Measurements from ENCODE around the gene NF2. TPM values are rescaled to one million over a fixed set of nuclear protein-coding genes. Genes with fewer than 3 reads are reported as not detected.

NF2 gene
- total and polyA plus RNA-seq, 12 donors, result 12.2 to 67.4 (median 45.5) TPM

DNA sequence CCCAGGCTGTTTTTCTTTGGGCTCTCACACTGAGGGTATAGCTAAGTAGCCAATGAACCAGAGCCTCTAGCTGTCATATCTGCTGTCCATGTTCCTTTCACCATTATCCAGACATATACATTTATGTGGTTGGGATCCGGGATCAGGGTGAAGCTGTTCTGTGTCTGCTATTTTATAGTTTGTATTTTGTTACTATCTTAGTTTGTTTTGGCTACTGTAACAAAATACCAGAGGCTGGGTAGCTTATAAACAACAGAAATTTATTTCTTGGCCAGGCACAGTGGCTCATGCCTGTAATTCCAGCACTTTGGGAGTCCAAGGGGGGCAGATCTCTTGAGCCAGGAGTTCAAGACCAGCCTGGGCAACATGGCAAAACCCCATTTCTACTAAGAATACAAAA lies 75.9 kb downstream of the NF2 start:
- no peak for DNase-seq
- Histone ChIP-seq H3K27me3 (no peaks in the 10 kb centered on the region), H3K9me3 (replicated peaks in 1 of 3) (no peaks in the 10 kb centered on the region), H3K36me3 (replicated peaks in 1 of 2) (peaks cover 0 to 82% of the 10 kb centered on the region in 2 donors), H3K27ac (no peak overlapping the region), H3K4me3 (no peak overlapping the region), H3K4me1 (replicated peaks in 1 of 2) (no peaks in the 10 kb centered on the region)
- TF ChIP-seq CTCF (IDR thresholded peaks at IDR 0.05) (no peak), POLR2A (IDR thresholded peaks at IDR 0.05) (no peak)
- intact Hi-C loops (cut with DNase I), result no loop called here
- 71 to 84% (median 81%) methylated on average over 1 of the region's 1 CpG for WGBS, 4 donors

DNA sequence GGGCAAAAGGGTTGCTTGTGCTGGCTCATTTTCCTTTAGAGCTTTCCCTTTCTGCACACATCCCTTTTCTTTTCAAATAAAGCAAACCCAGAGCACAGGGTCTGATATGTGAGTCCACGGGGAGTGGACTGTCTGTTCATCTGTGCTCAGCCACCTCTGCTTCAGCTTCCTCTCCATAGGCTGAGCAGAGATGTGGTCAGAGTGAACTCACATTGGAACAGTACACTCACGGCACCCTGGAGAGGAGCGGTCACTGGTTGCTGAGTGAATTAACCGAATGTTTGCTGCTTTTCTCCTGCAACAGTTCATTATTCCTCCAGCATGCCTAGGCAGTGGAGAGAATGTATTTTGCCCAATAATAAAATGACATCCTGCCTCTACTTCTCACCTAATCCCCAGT lies 80.1 kb downstream of the NF2 start:
- Histone ChIP-seq H3K4me1 (replicated peaks in 1 of 2) (peaks cover 0 to 11% of the 10 kb centered on the region in 2 donors), H3K4me3 (no peak overlapping the region), H3K27me3 (no peaks in the 10 kb centered on the region), H3K27ac (no peak overlapping the region), H3K9me3 (replicated peaks in 1 of 3) (no peaks in the 10 kb centered on the region), H3K36me3 (replicated peaks in 1 of 2) (peaks cover 0 to 46% of the 10 kb centered on the region in 2 donors)
- TF ChIP-seq POLR2A (IDR thresholded peaks at IDR 0.05) (no peak), CTCF (IDR thresholded peaks at IDR 0.05) (no peak)
- WGBS, 4 donors, result 90 to 96% (median 93%) methylated on average over 4 of the region's 4 CpGs
- DNase-seq, result no peak
- intact Hi-C loops (cut with DNase I), result no loop called here

DNA sequence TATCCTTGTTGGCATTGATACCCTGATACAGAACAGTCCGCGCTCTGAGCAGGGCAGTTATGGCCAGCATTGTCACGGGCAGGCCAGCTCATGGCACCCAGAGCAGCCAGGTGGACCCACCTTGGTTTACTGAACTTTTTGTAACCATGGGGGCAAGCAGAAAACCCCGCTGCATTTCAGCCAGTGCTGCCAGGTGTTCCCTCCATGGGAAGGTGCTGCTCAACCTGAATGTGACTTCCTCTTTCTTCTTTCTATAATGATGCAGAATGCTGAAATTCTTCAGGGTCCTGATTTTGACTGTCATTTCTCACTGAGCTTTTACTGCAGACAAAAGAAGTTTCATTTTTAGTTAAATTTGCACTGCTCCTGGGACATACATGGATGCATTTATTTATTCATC lies 80.8 kb downstream of the NF2 start:
- peaks cover 0 to 39% of the 10 kb centered on the region in 2 donors for H3K36me3 ChIP-seq (replicated peaks in 1 of 2)
- DNase-seq, result no peak
- H3K9me3 ChIP-seq (replicated peaks in 1 of 3), result no peaks in the 10 kb centered on the region
- intact Hi-C loops (cut with DNase I), result no loop called here
- no peak overlapping the region for H3K27ac ChIP-seq
- no peak for TF ChIP-seq CTCF (IDR thresholded peaks at IDR 0.05)
- no peak for TF ChIP-seq POLR2A (IDR thresholded peaks at IDR 0.05)
- no peak overlapping the region for H3K4me3 ChIP-seq
- 97 to 100% (median 99%) methylated on average over 4 of the region's 4 CpGs for WGBS, 4 donors
- peaks cover 0 to 11% of the 10 kb centered on the region in 2 donors for H3K4me1 ChIP-seq (replicated peaks in 1 of 2)
- no peaks in the 10 kb centered on the region for H3K27me3 ChIP-seq

DNA sequence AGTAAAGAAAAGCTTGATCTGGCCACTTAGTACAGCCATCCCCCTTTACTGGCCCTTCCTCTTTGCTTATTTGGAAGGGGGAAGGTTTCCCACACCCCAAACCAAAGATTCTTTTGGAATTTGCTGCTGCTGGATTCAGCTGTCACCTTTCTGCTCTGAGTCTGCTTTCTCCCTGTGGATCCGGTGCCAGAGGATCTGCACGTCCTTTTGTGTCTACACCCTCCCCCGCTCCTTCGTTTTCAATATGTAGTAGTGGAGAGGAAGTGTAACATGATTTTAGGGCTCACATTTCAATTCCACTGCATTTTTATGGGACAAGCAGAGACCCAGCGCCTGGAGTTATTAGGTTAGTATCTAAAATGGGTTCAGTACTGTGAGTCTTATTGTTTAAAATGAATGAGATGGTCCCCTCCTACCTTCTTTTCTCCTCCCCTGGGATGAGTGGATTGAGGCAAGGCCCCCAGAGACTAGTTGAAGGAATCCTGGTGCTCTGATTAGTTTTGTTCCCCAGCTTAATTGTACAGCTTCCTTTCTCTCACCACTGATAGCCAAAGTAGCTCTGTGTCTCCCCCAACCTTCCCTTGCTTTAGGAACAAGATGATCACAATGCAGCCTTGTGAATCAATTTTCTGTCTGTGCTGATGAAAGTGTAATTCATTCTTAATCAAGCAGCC lies 85.9 kb downstream of the NF2 start:
- no peak for TF ChIP-seq CTCF (IDR thresholded peaks at IDR 0.05)
- TF ChIP-seq POLR2A (IDR thresholded peaks at IDR 0.05), result no peak
- WGBS, 4 donors, result 71 to 84% (median 79%) methylated on average over 5 of the region's 5 CpGs
- Histone ChIP-seq H3K36me3 (replicated peaks in 1 of 2) (peaks cover 0 to 6% of the 10 kb centered on the region in 2 donors), H3K27ac (no peak overlapping the region), H3K27me3 (no peaks in the 10 kb centered on the region), H3K4me1 (replicated peaks in 1 of 2) (peaks cover 12 to 29% of the 10 kb centered on the region in 2 donors), H3K4me3 (no peak overlapping the region), H3K9me3 (replicated peaks in 1 of 3) (no peaks in the 10 kb centered on the region)
- intact Hi-C loops (cut with DNase I), result no loop called here
- DNase-seq, result no peak
